ENCODE data around the gene PROZ. TPM values are rescaled to one million over a fixed set of nuclear protein-coding genes. Genes with fewer than 3 reads are reported as not detected.

The PROZ gene
- total and polyA plus RNA-seq, 10 donors = 0.11 TPM; not detected in 9

DNA sequence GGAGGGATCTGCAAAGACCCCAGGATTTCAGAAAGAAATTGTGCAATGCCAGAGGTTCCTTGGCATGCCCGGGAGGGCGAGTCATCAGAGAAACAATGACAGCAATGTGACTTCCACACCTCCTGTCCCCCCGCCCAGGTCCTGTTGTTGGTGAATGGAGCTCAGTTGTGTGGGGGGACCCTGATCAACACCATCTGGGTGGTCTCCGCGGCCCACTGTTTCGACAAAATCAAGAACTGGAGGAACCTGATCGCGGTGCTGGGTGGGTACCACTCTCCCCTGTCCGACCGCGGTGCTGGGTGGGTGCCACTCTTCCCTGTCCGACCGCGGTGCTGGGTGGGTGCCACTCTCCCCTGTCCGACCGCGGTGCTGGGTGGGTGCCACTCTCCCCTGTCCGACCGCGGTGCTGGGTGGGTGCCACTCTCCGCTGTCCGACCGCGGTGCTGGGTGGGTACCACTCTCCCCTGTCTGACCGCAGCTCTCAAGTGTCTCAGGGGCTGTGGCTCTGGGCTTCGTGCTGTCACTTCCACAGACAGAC is 41.0 kb upstream of the PROZ start:
- intact Hi-C loops (cut with DNase I; ENCODE audit: low total_unique reads) = no loop called here
- Histone ChIP-seq H3K4me3 (no peak overlapping the region), H3K4me1 (no peaks in the 10 kb centered on the region), H3K9me3 (no peaks in the 10 kb centered on the region), H3K27ac (no peak overlapping the region), H3K36me3 (no peaks in the 10 kb centered on the region), H3K27me3 (replicated peaks in 1 of 7) (peaks cover 0 to 25% (median 0%) of the 10 kb centered on the region in 7 donors)
- DNase-seq = peak; percentile 51
- WGBS, 5 donors = 82 to 96% (median 89%) methylated on average over 18 to 26 of the region's 26 CpGs
- TF ChIP-seq, protein P1, sequence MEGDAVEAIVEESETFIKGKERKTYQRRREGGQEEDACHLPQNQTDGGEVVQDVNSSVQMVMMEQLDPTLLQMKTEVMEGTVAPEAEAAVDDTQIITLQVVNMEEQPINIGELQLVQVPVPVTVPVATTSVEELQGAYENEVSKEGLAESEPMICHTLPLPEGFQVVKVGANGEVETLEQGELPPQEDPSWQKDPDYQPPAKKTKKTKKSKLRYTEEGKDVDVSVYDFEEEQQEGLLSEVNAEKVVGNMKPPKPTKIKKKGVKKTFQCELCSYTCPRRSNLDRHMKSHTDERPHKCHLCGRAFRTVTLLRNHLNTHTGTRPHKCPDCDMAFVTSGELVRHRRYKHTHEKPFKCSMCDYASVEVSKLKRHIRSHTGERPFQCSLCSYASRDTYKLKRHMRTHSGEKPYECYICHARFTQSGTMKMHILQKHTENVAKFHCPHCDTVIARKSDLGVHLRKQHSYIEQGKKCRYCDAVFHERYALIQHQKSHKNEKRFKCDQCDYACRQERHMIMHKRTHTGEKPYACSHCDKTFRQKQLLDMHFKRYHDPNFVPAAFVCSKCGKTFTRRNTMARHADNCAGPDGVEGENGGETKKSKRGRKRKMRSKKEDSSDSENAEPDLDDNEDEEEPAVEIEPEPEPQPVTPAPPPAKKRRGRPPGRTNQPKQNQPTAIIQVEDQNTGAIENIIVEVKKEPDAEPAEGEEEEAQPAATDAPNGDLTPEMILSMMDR (IDR thresholded peaks at IDR 0.05 in 8 of 11, conservative IDR thresholded peaks at IDR 0.05 in 3 of 11) = no peak
- TF ChIP-seq POLR2A (IDR thresholded peaks at IDR 0.05) (no peak), POLR2AphosphoS5 (IDR thresholded peaks at IDR 0.05) (no peak)

GRCh38 chr13:113117911-113118260 is 40.6 kb upstream of the PROZ start:
- TF ChIP-seq POLR2A (IDR thresholded peaks at IDR 0.05) = no peak
- TF ChIP-seq, protein P1 (IDR thresholded peaks at IDR 0.05 in 8 of 11, conservative IDR thresholded peaks at IDR 0.05 in 3 of 11) = no peak
- no peak for TF ChIP-seq POLR2AphosphoS5 (IDR thresholded peaks at IDR 0.05)
- Histone ChIP-seq H3K36me3 (no peaks in the 10 kb centered on the region), H3K9me3 (no peaks in the 10 kb centered on the region), H3K4me1 (no peaks in the 10 kb centered on the region), H3K27ac (no peak overlapping the region), H3K27me3 (replicated peaks in 1 of 7) (peaks cover 0 to 25% (median 0%) of the 10 kb centered on the region in 7 donors), H3K4me3 (no peak overlapping the region)
- intact Hi-C loops (cut with DNase I; ENCODE audit: low total_unique reads) = no loop called here
- 70 to 84% (median 78%) methylated on average over 5 to 9 of the region's 9 CpGs for WGBS, 5 donors
- DNase-seq = peak; percentile 62

- WGBS, 5 donors = 84 to 94% (median 88%) methylated on average over 11 to 42 of the region's 42 CpGs
- no peak overlapping the region for H3K27ac ChIP-seq
- TF ChIP-seq POLR2AphosphoS5 (IDR thresholded peaks at IDR 0.05) = no peak
- TF ChIP-seq, protein P1 (IDR thresholded peaks at IDR 0.05 in 8 of 11, conservative IDR thresholded peaks at IDR 0.05 in 3 of 11) = no peak
- no peak for TF ChIP-seq POLR2A (IDR thresholded peaks at IDR 0.05)
- no peaks in the 10 kb centered on the region for H3K4me1 ChIP-seq
- DNase-seq = peak; percentile 59
- intact Hi-C loops (cut with DNase I; ENCODE audit: low total_unique reads) = no loop called here
- peaks cover 0 to 26% (median 0%) of the 10 kb centered on the region in 7 donors for H3K27me3 ChIP-seq (replicated peaks in 1 of 7)
- no peak overlapping the region for H3K4me3 ChIP-seq
- H3K36me3 ChIP-seq = no peaks in the 10 kb centered on the region
- H3K9me3 ChIP-seq = no peaks in the 10 kb centered on the region
These were observed 40.0 kb upstream of the PROZ start for GRCh38 chr13:113118261-113119021.

DNA sequence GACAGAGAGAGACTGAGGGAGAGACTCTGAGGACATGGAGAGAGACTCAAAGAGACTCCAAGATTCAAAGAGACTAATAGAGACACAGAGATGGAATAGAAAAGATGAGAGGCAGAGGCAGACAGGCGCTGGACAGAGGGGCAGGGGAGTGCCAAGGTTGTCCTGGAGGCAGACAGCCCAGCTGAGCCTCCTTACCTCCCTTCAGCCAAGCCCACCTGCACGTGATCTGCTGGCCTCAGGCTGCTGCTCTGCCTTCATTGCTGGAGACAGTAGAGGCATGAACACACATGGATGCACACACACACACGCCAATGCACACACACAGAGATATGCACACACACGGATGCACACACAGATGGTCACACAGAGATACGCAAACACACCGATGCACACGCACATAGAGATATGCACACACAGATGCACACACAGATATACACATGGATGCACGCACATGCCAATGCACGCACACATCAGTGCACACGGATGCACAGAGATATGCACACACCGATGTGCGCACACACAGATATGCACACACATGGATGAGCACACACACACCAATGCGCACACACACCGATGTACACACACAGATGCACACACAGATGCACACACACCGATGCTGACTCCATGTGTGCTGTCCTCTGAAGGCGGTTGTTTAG is 39.2 kb upstream of the PROZ start:
- DNase-seq = peak; percentile 33
- no peaks in the 10 kb centered on the region for H3K36me3 ChIP-seq
- intact Hi-C loops (cut with DNase I; ENCODE audit: low total_unique reads) = no loop called here
- WGBS, 5 donors = 82 to 89% (median 88%) methylated on average over 16 of the region's 16 CpGs
- peaks cover 0 to 26% (median 0%) of the 10 kb centered on the region in 7 donors for H3K27me3 ChIP-seq (replicated peaks in 1 of 7)
- no peaks in the 10 kb centered on the region for H3K9me3 ChIP-seq
- no peaks in the 10 kb centered on the region for H3K4me1 ChIP-seq
- TF ChIP-seq POLR2AphosphoS5 (IDR thresholded peaks at IDR 0.05) (no peak), POLR2A (IDR thresholded peaks at IDR 0.05) (no peak)
- TF ChIP-seq, protein P1 (IDR thresholded peaks at IDR 0.05 in 8 of 11, conservative IDR thresholded peaks at IDR 0.05 in 3 of 11) = no peak
- H3K4me3 ChIP-seq = no peak overlapping the region
- no peak overlapping the region for H3K27ac ChIP-seq
